Measurements from ENCODE around the gene NINJ2. TPM values are rescaled to one million over a fixed set of nuclear protein-coding genes. Genes with fewer than 3 reads are reported as not detected.
"Not testable (repeated sequence)": the region's sequence is repeated elsewhere in the genome, so short reads cannot be mapped to it uniquely, and the experiment has no call there.

NINJ2 gene
- total RNA-seq, 1 donor from 2014 or later: 0.69 TPM

GRCh38 chr12:701896-702539, 38.8 kb upstream of the NINJ2 start:
- H3K27me3 Mint-ChIP-seq (ENCODE audit: low read depth): no peaks in the 10 kb centered on the region
- H3K27ac Mint-ChIP-seq: no peak overlapping the region
- DNase-seq (ENCODE audit: low spot score in 2 of 2, unreplicated experiment in 2 of 2): no peak

GRCh38 chr12:700016-700415, 36.8 kb upstream of the NINJ2 start:
- H3K27me3 Mint-ChIP-seq (ENCODE audit: low read depth): no peaks in the 10 kb centered on the region
- H3K9me3 Mint-ChIP-seq: peaks cover 27% of the 10 kb centered on the region
- no peaks in the 10 kb centered on the region for H3K4me1 Mint-ChIP-seq
- peaks cover 5% of the 10 kb centered on the region for H3K36me3 Mint-ChIP-seq
- H3K27ac Mint-ChIP-seq: no peak overlapping the region
- DNase-seq (ENCODE audit: low spot score in 2 of 2, unreplicated experiment in 2 of 2): no peak
- H3K4me3 Mint-ChIP-seq: no peak overlapping the region
- TF ChIP-seq CTCF (IDR thresholded peaks at IDR 0.05; ENCODE audit: unreplicated experiment): no peak

More at GRCh38 chr12:701896-702539, 38.8 kb upstream of the NINJ2 start:
- Mint-ChIP-seq H3K36me3 (peaks cover 5% of the 10 kb centered on the region), H3K4me3 (no peak overlapping the region), H3K9me3 (peaks cover 14% of the 10 kb centered on the region), H3K4me1 (no peaks in the 10 kb centered on the region)
- no peak for TF ChIP-seq CTCF (IDR thresholded peaks at IDR 0.05; ENCODE audit: unreplicated experiment)

GRCh38 chr12:698222-698621, 35.0 kb upstream of the NINJ2 start:
- H3K27me3 Mint-ChIP-seq (ENCODE audit: low read depth); H3K36me3 Mint-ChIP-seq; H3K27ac Mint-ChIP-seq; H3K4me3 Mint-ChIP-seq; H3K4me1 Mint-ChIP-seq; DNase-seq (ENCODE audit: low spot score in 2 of 2, unreplicated experiment in 2 of 2): not testable (repeated sequence)
- peaks cover 31% of the 10 kb centered on the region for H3K9me3 Mint-ChIP-seq

GRCh38 chr12:697481-697880, 34.2 kb upstream of the NINJ2 start:
- peaks cover 31% of the 10 kb centered on the region for H3K9me3 Mint-ChIP-seq
- TF ChIP-seq CTCF (IDR thresholded peaks at IDR 0.05; ENCODE audit: unreplicated experiment): no peak

GRCh38 chr12:694734-695503, 31.7 kb upstream of the NINJ2 start:
- Mint-ChIP-seq H3K27me3 (ENCODE audit: low read depth) (no peaks in the 10 kb centered on the region), H3K27ac (no peak overlapping the region), H3K4me1 (no peaks in the 10 kb centered on the region), H3K9me3 (peaks cover 31% of the 10 kb centered on the region), H3K36me3 (peaks cover 7% of the 10 kb centered on the region), H3K4me3 (no peak overlapping the region)
- DNase-seq (ENCODE audit: low spot score in 2 of 2, unreplicated experiment in 2 of 2): no peak
- TF ChIP-seq CTCF (IDR thresholded peaks at IDR 0.05; ENCODE audit: unreplicated experiment): no peak

More at GRCh38 chr12:697481-697880, 34.2 kb upstream of the NINJ2 start:
- no peaks in the 10 kb centered on the region for H3K27me3 Mint-ChIP-seq (ENCODE audit: low read depth)
- no peaks in the 10 kb centered on the region for H3K4me1 Mint-ChIP-seq
- peaks cover 7% of the 10 kb centered on the region for H3K36me3 Mint-ChIP-seq
- DNase-seq (ENCODE audit: low spot score in 2 of 2, unreplicated experiment in 2 of 2): no peak
- H3K27ac Mint-ChIP-seq: no peak overlapping the region
- no peak overlapping the region for H3K4me3 Mint-ChIP-seq

GRCh38 chr12:693934-694533, 30.8 kb upstream of the NINJ2 start:
- H3K4me1 Mint-ChIP-seq: no peaks in the 10 kb centered on the region
- DNase-seq (ENCODE audit: low spot score in 2 of 2, unreplicated experiment in 2 of 2): no peak

More at GRCh38 chr12:693934-694533, 30.8 kb upstream of the NINJ2 start:
- Mint-ChIP-seq H3K4me3 (no peak overlapping the region), H3K9me3 (peaks cover 31% of the 10 kb centered on the region), H3K36me3 (peaks cover 7% of the 10 kb centered on the region), H3K27ac (no peak overlapping the region), H3K27me3 (ENCODE audit: low read depth) (no peaks in the 10 kb centered on the region)
- no peak for TF ChIP-seq CTCF (IDR thresholded peaks at IDR 0.05; ENCODE audit: unreplicated experiment)

All from mesothelial cell of epicardium (in vitro differentiated cells).